HTR-8/SVneo (cell line): ENCODE results near the gene RDH13.
A peak's percentile ranks its signal among the peaks of the same experiment; 100 is the strongest.
"Not testable (repeated sequence)": the region's sequence is repeated elsewhere in the genome, so short reads cannot be mapped to it uniquely, and the experiment has no call there.

Source experiments
- DNase-seq: peaks from one replicate; pipeline ENCODE4 v3.0.0; 2011; ENCODE audit warnings: low spot score, mixed read lengths; ENCODE audit not compliant: insufficient read length
- FAIRE-seq: peaks from 2 replicates; lab custom pipeline; 2011; peaks lifted over from hg19 to GRCh38; lab: Jason Lieb, UNC

RDH13 gene, protein sequence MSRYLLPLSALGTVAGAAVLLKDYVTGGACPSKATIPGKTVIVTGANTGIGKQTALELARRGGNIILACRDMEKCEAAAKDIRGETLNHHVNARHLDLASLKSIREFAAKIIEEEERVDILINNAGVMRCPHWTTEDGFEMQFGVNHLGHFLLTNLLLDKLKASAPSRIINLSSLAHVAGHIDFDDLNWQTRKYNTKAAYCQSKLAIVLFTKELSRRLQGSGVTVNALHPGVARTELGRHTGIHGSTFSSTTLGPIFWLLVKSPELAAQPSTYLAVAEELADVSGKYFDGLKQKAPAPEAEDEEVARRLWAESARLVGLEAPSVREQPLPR

DNA sequence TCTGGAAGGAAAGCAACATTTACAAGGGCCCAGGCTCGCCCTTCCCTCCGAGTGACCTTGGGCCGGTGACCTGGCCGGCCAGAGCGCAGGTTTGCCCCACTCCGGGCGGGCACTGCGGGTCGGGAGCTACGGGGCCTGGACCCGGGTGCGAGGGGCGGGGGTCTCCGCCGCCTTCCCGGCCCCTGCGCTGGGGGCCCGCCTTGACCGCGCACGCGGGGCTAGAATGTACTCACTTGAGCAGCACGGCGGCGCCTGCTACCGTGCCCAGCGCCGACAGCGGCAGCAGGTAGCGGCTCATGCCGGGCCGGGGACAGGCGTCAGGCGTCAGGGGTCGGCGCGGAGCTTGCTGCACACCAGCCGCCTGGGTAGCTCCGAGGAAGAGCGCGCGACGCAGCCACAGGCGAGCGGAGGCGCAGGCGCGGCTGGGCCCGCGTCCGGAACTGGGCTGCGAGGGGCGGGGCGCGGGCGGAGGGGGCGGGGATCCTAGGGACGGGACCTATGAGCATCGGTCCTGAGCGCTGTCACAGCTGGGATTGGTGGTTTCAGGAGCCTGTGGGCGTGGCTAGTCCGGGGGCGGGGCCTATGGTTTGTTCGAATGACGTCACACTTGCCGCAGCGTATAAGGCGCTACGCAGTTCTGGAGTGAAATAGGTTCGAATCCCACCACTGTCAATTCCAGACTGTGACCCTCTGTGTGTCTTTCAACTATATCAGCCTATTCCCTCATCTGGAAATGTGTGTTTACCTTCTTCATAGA is at the start of gene RDH13:
Gene RDH13, minus strand, starts transcription at position 414 of the 757 bp plus-strand sequence. Its CDS starts 116 bp downstream, at position 298.
- peak; percentile 79 for FAIRE-seq

DNA sequence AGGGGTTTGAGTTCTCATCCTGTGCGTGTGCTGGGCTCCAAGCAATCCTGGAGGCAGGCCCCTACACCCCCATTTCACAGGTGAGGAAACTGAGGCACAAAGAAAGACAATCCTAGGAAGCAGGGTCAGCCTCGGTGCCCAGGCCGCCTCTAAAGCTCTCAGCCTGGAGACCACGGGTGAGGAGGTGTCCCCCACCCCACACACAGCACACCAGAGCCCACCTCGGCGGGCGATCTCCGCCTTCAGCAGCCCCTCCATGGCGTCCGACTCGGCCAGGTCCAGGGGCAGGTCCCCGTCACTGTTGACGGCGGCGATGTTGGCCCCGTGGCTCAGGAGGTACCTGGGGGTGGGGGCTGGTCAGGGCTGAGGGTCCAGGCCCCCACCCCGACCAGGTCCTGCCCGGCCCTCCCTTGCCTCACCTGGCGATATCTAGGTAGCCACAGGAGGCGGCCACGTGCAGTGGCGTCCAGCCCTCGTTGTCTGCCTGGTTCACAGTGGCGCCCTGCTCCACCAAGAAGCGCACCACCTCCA is 49.4 kb upstream of the RDH13 start:
- DNase-seq (no peak), FAIRE-seq (no peak)

More for the DNA sequence above, at the start of gene RDH13:
- peak; percentile 97 for DNase-seq

GRCh38 chr19:55111238-55111831 is 48.4 kb upstream of the RDH13 start:
- FAIRE-seq, result no peak
- no peak for DNase-seq

DNA sequence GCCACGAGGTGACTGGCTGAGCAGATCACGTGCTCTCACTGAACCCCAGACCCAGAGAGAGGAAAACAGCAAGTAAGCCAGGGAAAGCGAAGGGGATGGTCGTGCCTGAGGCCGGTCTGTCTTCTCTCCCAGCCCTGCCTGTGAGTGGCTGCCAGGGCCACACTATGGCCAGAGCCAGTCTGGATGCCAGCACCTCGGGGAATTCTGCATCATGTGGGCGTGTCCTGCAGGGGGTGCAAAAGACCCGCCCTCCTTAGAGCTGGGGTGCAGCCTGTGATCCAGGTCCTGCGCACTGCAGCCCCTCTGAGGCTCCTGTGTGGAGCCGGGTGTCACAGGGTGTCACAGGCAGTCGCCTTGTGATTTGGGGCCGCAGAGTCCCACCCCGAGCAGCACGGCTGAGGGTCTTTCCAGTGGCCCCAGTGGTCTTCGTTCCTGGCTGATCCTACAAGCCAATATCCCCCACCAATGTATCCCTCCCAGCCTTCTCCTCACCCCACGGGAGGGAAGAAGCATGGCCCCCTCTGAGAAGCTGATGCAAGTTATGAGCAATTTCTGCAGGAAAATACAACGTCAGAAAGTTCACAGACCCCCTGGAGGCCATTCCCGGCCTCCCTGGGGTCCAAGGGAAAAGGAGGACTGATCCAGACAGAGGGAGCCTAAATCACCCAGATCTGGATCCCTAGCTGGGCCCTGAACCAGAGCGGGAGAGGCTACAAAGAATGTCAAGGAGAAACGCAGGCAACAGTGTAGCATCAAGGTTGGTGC is 46.8 kb upstream of the RDH13 start:
- FAIRE-seq (no peak), DNase-seq (no peak)

GRCh38 chr19:55107252-55107651 is 44.3 kb upstream of the RDH13 start:
- not testable (repeated sequence) for FAIRE-seq, DNase-seq

DNA sequence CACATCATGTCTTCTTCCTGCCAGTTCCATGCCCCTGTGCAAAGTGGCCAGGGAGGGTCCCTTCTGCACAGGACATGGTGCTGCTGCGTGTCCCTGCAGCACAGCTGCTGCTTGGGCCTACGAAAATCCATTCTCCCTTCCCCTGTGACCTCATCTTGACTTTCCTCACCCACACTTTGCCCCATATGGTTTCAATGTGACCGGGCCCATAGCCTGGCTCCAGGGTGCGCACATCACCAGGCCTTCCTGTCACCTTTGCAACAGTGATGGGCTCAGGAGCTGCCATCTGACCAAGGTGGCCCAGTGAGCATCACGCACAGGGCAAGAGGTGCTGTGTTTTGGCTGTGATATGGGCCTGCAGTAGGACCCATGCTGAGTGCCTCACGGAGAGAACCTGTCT is 43.6 kb upstream of the RDH13 start:
- no peak for FAIRE-seq

DNA sequence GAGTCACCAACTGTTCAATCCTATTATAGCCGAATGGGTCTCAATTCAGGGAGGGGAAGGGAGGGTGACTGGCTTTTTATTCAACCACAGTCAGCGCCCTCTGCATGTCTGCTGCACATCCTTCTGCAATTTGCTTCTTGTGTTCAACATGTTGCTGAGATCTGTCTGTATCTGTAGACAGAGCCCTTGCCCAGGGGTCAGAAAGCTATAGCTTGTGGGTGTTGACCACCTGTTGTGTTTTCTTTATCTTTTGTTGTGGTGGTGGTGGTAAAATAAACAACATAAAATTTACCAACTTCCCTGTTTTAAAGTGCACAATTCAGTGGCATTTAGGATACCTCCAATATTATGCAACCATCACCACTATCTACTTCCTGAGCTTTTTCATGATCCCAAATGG is 42.3 kb upstream of the RDH13 start:
- no peak for FAIRE-seq

More for the DNA sequence above, 43.6 kb upstream of the RDH13 start:
- DNase-seq, result no peak

GRCh38 chr19:55103190-55103589 is 40.2 kb upstream of the RDH13 start:
- FAIRE-seq (no peak), DNase-seq (no peak)

More for the DNA sequence above, 42.3 kb upstream of the RDH13 start:
- no peak for DNase-seq

DNA sequence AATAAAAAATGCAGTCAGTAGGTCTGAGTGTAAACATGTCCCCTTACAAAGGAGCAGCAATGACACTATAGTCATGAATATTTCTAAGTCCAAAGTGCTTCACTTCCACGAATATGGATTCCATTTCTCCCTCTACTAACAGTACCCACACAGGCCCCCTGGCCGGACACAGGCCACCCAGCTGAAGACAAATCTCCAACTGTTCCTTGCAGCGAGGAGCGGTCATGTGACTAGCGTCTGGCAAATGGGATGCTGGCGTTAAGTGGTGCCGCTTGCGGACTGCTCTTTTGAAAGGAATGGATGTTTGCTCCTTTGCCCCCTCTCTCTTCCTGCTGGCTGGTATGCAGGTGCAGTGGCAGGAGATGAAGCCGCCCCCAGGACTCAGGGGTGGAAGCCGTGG is 38.3 kb upstream of the RDH13 start:
- no peak for DNase-seq
- no peak for FAIRE-seq

- DNase-seq (no peak), FAIRE-seq (peak; percentile 26)
These were observed 36.9 kb upstream of the RDH13 start for GRCh38 chr19:55099557-55100506.

DNA sequence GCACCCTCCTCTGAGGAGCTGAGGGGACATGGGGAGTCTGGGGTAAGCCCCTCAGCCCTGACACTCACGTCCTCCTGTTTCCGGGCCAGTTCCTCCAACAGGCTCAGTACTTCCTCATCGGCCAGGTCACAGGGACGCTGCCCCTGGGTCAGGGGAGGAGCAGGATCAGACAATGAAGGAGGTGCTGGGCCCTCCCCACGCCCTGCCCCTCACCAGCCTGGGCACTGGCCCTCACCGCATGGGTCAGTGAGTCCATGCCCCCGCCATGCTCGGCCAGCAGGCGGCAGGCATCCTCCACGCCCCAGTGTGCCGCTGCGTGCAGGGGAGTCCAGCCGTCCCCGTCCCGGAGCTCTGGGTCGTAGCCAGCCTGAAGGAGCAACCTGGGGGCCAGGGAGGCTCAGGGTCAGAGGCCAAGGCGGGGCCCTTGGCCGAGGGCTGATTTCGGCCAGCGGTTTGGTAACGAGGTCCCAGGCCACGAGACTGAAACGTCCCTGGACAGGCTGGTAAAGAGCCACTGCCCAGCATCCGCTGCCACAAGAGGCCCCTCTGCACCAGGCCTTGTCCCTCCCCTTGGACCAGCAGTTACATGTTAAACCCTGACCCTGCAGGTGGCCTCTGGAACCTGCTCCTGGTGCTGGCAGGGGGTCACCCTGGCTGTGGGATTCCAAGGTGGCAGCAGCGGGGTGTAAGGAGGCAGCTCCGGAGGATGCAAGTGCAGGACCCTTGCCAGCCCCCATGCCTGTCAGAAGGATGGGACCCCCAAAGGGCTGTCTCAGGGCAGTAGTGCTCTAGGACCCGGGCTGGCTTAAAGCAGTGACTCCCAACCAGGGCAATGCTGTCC is 36.0 kb upstream of the RDH13 start:
- FAIRE-seq, result no peak
- no peak for DNase-seq

DNA sequence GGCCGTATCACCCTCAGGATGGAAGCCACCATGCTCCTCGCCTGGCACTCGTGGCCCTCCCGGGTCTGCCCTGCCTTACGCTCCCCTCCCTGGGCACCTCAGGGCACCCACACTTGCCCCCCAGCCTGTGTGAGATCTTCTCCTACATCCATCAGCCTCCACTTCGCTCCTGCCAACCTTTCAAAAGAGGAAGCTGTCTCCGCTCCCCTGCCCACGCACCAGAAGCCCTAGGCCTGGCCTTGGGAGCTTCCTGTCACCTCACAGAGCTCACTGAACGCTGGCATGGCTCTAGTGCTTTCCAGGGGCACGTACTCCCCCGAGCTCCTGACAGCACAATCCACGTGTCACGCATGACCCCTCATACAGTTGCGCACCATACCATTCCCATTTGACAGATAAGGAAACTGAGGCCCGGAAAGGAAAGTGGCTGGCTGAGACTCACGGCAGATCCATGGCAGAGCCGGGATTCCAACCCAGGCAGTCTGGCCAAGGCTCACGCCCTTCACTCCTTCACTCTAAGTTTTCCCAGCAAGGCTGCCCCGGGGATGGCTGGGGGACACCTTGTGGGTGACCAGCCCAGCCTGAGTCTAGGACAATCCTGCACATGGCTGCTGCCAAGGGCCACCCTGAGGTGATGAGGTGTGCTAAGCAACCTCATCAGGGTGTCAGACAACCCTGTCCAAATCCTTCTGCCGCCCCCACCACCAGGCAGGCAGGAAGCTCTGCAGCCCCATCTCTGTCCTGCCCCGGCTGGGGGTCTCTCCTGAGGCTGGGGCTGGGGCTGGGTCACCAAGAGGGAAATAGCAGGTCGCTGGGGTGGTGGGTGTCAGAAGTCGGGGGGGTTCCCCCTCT is 35.1 kb upstream of the RDH13 start:
- FAIRE-seq (no peak), DNase-seq (no peak)

DNA sequence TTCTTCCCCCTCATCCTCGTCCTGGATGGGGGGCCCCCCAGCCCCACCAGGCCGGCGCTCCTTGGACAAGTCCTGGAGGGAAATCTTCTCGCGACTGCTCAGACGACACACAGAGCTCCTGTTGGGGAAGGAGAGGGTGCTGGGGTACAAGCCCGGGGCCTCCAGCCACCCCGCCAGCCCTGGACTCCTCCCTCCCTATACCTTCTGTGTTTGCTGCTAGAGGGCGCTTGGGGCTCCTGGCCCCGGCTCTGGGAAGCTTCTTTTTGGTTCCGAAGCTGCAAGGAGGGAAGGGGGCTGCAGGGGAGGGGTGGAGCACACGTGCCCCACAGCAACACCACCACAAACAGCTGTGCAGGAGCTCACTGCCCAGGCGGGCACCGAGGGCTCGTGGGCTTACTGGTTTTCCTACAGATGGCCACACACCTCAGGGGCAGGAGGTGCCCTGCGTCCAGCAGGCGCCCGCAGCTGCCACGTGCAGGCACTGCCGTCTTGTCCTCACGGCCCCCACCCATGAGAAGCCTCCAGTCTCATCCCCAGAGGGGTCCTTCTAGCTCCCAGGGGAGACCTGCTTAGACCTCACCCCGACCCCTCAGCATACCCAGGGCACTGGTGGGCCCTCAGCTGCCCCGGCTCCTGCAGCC is 33.2 kb upstream of the RDH13 start:
- FAIRE-seq (no peak), DNase-seq (no peak)

DNA sequence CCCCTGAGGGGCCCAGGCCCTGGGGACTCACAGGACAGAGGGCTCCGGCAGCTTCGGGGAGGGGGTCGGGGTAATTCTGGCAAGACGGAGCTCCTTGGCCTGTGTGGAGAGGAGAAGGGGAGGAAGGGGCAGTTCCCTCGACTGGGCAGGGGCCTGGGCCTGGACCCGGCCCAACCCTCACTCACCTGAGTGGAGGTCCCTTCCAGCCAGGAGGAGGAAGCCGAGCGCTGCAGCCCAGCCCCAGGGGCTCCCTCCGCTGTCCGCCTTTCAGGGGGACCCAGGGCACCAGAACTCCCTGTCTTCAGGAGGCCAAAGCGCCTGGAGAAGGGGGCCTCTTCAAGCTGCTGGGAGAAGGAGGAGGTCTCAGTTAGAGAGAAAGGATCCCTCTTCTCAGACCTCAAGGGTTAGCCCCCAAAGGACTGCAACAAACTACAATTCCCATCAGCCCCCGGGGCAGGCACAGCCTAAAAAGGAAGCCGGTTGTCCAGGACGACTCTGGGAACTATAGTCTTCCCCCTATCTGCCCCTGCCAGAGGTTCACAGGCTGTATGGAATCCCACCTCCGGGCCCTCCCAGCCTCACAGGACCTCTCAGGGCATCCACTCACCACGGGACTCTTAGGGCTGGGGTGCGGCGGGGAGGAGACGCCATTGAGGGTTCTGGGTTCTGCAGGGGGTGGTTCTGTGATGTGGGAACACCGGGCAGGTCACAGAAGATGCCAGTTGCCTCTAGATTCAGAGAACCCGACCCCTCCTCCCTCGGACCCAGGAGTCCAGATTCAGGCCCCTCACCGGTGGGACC is 32.5 kb upstream of the RDH13 start:
- DNase-seq, result no peak
- no peak for FAIRE-seq

GRCh38 chr19:55094456-55095259 is 31.7 kb upstream of the RDH13 start:
- FAIRE-seq (no peak), DNase-seq (no peak)
